SK-N-SH treated with all-trans-retinoic acid at 6 μM for 48 hours (cell line): ENCODE measurements around the gene CFAP58.

Experiments
- ATAC-seq: fragments of 200-7000 bp; cut with Tn5 transposase; 3 replicates; pipeline ENCODE4 v1.9.1; 2020; ENCODE audit warnings: mild to moderate bottlenecking, moderate library complexity
- ARNTL ChIP-seq: fragments of 450-650 bp; formaldehyde crosslinking; IDR thresholded peaks from 2 replicates; pipeline ENCODE4 v1.5.0; 2020; ENCODE audit warnings: low read depth, mild to moderate bottlenecking, moderate library complexity, borderline replicate concordance
- BACH2 ChIP-seq: fragments of 250-450 bp; sonication (Bioruptor Pico); IDR thresholded peaks from 2 replicates; pipeline ENCODE4 v1.9.0; 2021; ENCODE audit warnings: mild to moderate bottlenecking, borderline replicate concordance
- CSDC2 ChIP-seq: fragments of 250-450 bp; sonication (Bioruptor Pico); IDR thresholded peaks from 2 replicates; pipeline ENCODE4 v1.5.0; 2020; ENCODE audit warnings: mild to moderate bottlenecking, moderate library complexity
- ESRRG ChIP-seq: fragments of 250-450 bp; sonication (Bioruptor Pico); IDR thresholded peaks from 2 replicates; pipeline ENCODE4 v1.6.1; 2021; ENCODE audit warnings: mild to moderate bottlenecking
- GLIS3 ChIP-seq: fragments of 250-450 bp; sonication (Bioruptor Pico); IDR thresholded peaks from 2 replicates; pipeline ENCODE4 v1.5.0; 2020; ENCODE audit warnings: mild to moderate bottlenecking, moderate library complexity
- ISL1 ChIP-seq: fragments of 250-450 bp; sonication (Bioruptor Pico); IDR thresholded peaks from 2 replicates; pipeline ENCODE4 v2.1.2; 2022; ENCODE audit warnings: mild to moderate bottlenecking, moderate library complexity
- OSR1 ChIP-seq: fragments of 250-450 bp; sonication (Bioruptor Pico); IDR thresholded peaks from 2 replicates; pipeline ENCODE4 v1.8.0; 2022; ENCODE audit warnings: moderate library complexity, mild to moderate bottlenecking, inconsistent platforms
- POU6F1 ChIP-seq: fragments of 250-450 bp; sonication (Bioruptor Pico); IDR thresholded peaks from 2 replicates; pipeline ENCODE4 v1.8.0; 2021; ENCODE audit warnings: low read depth, mild to moderate bottlenecking, moderate library complexity, borderline replicate concordance
- PPARA ChIP-seq: fragments of 250-450 bp; sonication (Bioruptor Pico); IDR thresholded peaks from 2 replicates; pipeline ENCODE4 v1.5.0; 2020; ENCODE audit warnings: mild to moderate bottlenecking, borderline replicate concordance
- RARB ChIP-seq: fragments of 250-450 bp; sonication (Bioruptor Pico); IDR thresholded peaks from 2 replicates; pipeline ENCODE4 v1.8.0; 2021; ENCODE audit warnings: mild to moderate bottlenecking, moderate library complexity
- SNAI2 ChIP-seq: fragments of 250-450 bp; sonication (Bioruptor Pico); IDR thresholded peaks from 2 replicates; pipeline ENCODE4 v1.5.0; 2020; ENCODE audit warnings: mild to moderate bottlenecking, moderate library complexity
- TCF4 ChIP-seq: fragments of 250-450 bp; sonication (Bioruptor Pico); IDR thresholded peaks from 2 replicates; pipeline ENCODE4 v1.8.0; 2021; ENCODE audit warnings: mild to moderate bottlenecking, moderate library complexity, borderline replicate concordance
- TOX ChIP-seq: fragments of 250-450 bp; sonication (Bioruptor Pico); IDR thresholded peaks from 2 replicates; pipeline ENCODE4 v1.8.0; 2021; ENCODE audit warnings: mild to moderate bottlenecking, moderate library complexity, borderline replicate concordance
- TSHZ2 ChIP-seq: fragments of 250-450 bp; sonication (Bioruptor Pico); IDR thresholded peaks from 2 replicates; pipeline ENCODE4 v1.5.0; 2020; ENCODE audit warnings: mild to moderate bottlenecking, moderate library complexity
- ZNF565 ChIP-seq: fragments of 450-650 bp; formaldehyde crosslinking; conservative IDR thresholded peaks from 2 replicates; pipeline ENCODE4 v1.5.0; 2020; ENCODE audit warnings: low read depth, mild to moderate bottlenecking, moderate library complexity
- ZNF70 ChIP-seq: fragments of 450-650 bp; formaldehyde crosslinking; IDR thresholded peaks from 2 replicates; pipeline ENCODE4 v1.5.0; 2020; ENCODE audit warnings: mild to moderate bottlenecking, moderate library complexity
- ZNF8 ChIP-seq: fragments of 450-650 bp; formaldehyde crosslinking; IDR thresholded peaks from 2 replicates; pipeline ENCODE4 v1.5.0; 2020; ENCODE audit warnings: mild to moderate bottlenecking, moderate library complexity

CFAP58 gene

GRCh38 chr10:104306897-104307296 is 46.7 kb upstream of the CFAP58 start:
- TF ChIP-seq TOX (no peak), SNAI2 (CRISPR knock-in tag) (no peak), ZNF70 (CRISPR knock-in tag) (no peak), TSHZ2 (CRISPR knock-in tag) (no peak), BACH2 (CRISPR knock-in tag) (no peak), POU6F1 (no peak), RARB (CRISPR knock-in tag) (no peak), PPARA (no peak)
- TF ChIP-seq, all 23 proteins: peak for 0
- ATAC-seq, result no peak

GRCh38 chr10:104307576-104308438 is 45.8 kb upstream of the CFAP58 start:
- TF ChIP-seq ARNTL (CRISPR knock-in tag), result no peak
- TF ChIP-seq PPARA, result no peak
- no peak for TF ChIP-seq OSR1 (CRISPR knock-in tag)
- TF ChIP-seq ISL1 (CRISPR knock-in tag), result no peak
- no peak for TF ChIP-seq ZNF565 (CRISPR knock-in tag)
- no peak for ATAC-seq

- ATAC-seq, result no peak
Measured at GRCh38 chr10:104308439-104308903, 45.2 kb upstream of the CFAP58 start.

More at GRCh38 chr10:104308439-104308903, 45.2 kb upstream of the CFAP58 start:
- TF ChIP-seq CSDC2 (CRISPR knock-in tag) (no peak), OSR1 (CRISPR knock-in tag) (no peak), POU6F1 (no peak), TSHZ2 (CRISPR knock-in tag) (no peak), ZNF70 (CRISPR knock-in tag) (no peak), TCF4 (CRISPR knock-in tag) (no peak), BACH2 (CRISPR knock-in tag) (no peak), ESRRG (CRISPR knock-in tag) (no peak), ZNF8 (CRISPR knock-in tag) (no peak), GLIS3 (CRISPR knock-in tag) (no peak)
